Gastrocnemius medialis (tissue), 4 donors: ENCODE data around the gene AGAP1. TPM values are rescaled to one million over a fixed set of nuclear protein-coding genes. Genes with fewer than 3 reads are reported as not detected.

Experiments
- ATAC-seq, 2 donors: fragments of 150-250 bp; one replicate each; pipeline ENCODE4 v1.9.1; 2016
- DNase-seq, 2 donors: peaks; one replicate each; pipeline ENCODE4 v3.0.0-alpha.2; 2019
- H3K27ac ChIP-seq, 4 donors: fragments of 200-600 bp; sonication (generic); 1 replicate in 1 of 4; 2 replicates in 3 of 4; pipeline ENCODE4 v1.5.1; 2016 to 2018; ENCODE audit warnings: mild to moderate bottlenecking in 2 of 4, moderate library complexity in 1 of 4
- H3K27me3 ChIP-seq, 3 donors: fragments of 200-600 bp; sonication (generic) in 2 of 3; 1 replicate in 1 of 3; 2 replicates in 2 of 3; pipeline versions ENCODE4 v1.5.1 to v1.6.0; 2016 to 2019; ENCODE audit warnings: mild to moderate bottlenecking in 1 of 3, moderate library complexity in 1 of 3
- H3K36me3 ChIP-seq, 2 donors: fragments of 200-600 bp; sonication (generic) in 1 of 2; one replicate each; pipeline ENCODE4 v1.5.1; 2017 to 2018
- H3K4me1 ChIP-seq, 2 donors: fragments of 200-600 bp; sonication (generic) in 1 of 2; one replicate each; pipeline ENCODE4 v1.5.1; 2016 to 2017; ENCODE audit warnings: mild to moderate bottlenecking in 2 of 2
- H3K4me3 ChIP-seq, 4 donors: fragments of 200-600 bp; sonication (generic) in 3 of 4; 1 replicate in 1 of 4; 2 replicates in 3 of 4; pipeline ENCODE4 v1.5.1; 2016 to 2019; ENCODE audit warnings: mild to moderate bottlenecking in 2 of 4
- H3K9me3 ChIP-seq, 3 donors: fragments of 200-600 bp; sonication (generic) in 2 of 3; 1 replicate in 1 of 3; 2 replicates in 2 of 3; pipeline ENCODE4 v1.5.1; 2016 to 2019
- POLR2A ChIP-seq, 2 donors: fragments of 450-650 bp; IDR thresholded peaks; one replicate each; pipeline ENCODE4 v1.6.1; 2017; ENCODE audit warnings: antibody characterized with exemption in 2 of 2, mild to moderate bottlenecking in 2 of 2, moderate library complexity in 2 of 2
- in situ Hi-C, 4 donors: fragments of 200-750 bp; cut with MboI; loops; one replicate each; pipeline versions ENCODE4 v1.15.0 to v1.8.0; 2017; ENCODE audit warnings: low sequenced_read_pairs in 4 of 4
- intact Hi-C: fragments of 100-400 bp; cut with DNase I; formaldehyde crosslinking; loops from one replicate; pipeline ENCODE4 v1.15.1; 2023; ENCODE audit warnings: low total_unique reads
- total RNA-seq, 4 donors: library from RNA; depleted of rRNA; stranded (reverse); fragments of >200 nt; gene quantifications; one replicate each; pipeline versions ENCODE4 v1.1.0 to v1.2.3, GENCODE V29; 2016
- TF ChIP-seq, protein P1 (sequence below), 5 experiments: fragments of 450-650 bp in 3 of 5; fragments of 200-600 bp in 2 of 5; sonication (generic) in 2 of 5; IDR thresholded peaks in 4 of 5; conservative IDR thresholded peaks in 1 of 5; 1 replicate in 4 of 5; 2 replicates in 1 of 5; pipeline ENCODE4 v1.5.1; 2016 to 2019; ENCODE audit warnings: antibody characterized with exemption in 5 of 5, mild to moderate bottlenecking in 3 of 5, moderate library complexity in 3 of 5

The AGAP1 gene
- total RNA-seq, 4 donors from 2014 or later: 8.5 to 26.8 (median 14.4) TPM

DNA sequence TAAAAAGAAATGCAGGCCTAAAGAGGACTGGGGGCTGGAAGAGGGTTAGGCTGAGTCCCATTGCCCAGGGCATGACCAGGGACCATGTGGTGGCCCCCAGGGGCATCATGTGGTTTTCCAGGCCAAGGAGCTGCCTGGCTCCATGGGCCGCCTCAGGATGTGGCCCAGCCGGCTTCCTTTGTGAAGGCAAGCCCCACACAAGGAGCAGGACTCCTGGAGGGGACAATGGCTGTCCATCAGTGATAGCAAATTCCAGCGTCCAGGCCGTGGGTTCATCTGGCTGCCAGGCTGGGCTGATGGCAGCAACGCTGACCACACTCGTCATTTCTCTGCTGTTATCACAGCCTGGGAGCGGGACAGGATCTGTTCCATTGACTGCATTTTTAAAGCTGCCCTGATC lies 591.8 kb downstream of the AGAP1 start:
- Histone ChIP-seq H3K4me1 (no peaks in the 10 kb centered on the region), H3K4me3 (no peak overlapping the region), H3K36me3 (no peaks in the 10 kb centered on the region), H3K27me3 (no peaks in the 10 kb centered on the region), H3K27ac (no peak overlapping the region), H3K9me3 (no peaks in the 10 kb centered on the region)
- intact Hi-C loops (no loop called here), in situ Hi-C loops (no loop called here)
- no peak for TF ChIP-seq POLR2A (IDR thresholded peaks at IDR 0.05)
- TF ChIP-seq, protein P1, sequence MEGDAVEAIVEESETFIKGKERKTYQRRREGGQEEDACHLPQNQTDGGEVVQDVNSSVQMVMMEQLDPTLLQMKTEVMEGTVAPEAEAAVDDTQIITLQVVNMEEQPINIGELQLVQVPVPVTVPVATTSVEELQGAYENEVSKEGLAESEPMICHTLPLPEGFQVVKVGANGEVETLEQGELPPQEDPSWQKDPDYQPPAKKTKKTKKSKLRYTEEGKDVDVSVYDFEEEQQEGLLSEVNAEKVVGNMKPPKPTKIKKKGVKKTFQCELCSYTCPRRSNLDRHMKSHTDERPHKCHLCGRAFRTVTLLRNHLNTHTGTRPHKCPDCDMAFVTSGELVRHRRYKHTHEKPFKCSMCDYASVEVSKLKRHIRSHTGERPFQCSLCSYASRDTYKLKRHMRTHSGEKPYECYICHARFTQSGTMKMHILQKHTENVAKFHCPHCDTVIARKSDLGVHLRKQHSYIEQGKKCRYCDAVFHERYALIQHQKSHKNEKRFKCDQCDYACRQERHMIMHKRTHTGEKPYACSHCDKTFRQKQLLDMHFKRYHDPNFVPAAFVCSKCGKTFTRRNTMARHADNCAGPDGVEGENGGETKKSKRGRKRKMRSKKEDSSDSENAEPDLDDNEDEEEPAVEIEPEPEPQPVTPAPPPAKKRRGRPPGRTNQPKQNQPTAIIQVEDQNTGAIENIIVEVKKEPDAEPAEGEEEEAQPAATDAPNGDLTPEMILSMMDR (IDR thresholded peaks at IDR 0.05 in 4 of 5, conservative IDR thresholded peaks at IDR 0.05 in 1 of 5): no peak
- ATAC-seq (no peak), DNase-seq (no peak)

DNA sequence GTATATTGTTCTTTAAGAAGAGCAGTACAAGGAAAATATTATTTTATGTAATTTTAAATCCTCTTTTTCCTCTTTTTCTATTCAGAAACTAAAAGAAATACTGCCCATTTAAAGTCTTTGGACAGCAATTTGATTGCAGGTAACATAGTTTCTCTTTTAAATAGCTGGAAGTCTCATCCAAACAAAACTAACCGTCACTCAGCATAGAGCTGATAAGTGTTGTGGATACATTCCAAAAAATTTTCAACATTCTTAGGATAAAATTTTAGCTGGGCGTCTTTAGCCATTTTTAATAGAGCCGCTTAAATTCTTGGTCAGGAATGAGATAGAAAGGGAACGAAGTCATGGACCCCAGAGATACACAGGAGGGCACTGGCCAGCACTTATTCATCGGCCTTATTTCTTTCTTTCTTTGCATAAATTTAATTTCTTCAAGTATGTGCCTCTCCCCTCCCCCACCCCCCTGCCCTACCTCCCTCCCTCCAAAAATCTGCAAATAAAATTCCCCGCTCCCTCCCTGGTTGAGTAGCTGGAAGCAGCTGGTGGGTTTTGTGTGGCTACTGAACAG lies 592.6 kb downstream of the AGAP1 start:
- intact Hi-C loops: no loop called here
- no peak for TF ChIP-seq POLR2A (IDR thresholded peaks at IDR 0.05)
- TF ChIP-seq, protein P1 (IDR thresholded peaks at IDR 0.05 in 4 of 5, conservative IDR thresholded peaks at IDR 0.05 in 1 of 5): no peak
- DNase-seq: no peak
- in situ Hi-C loops: no loop called here
- Histone ChIP-seq H3K27ac (no peak overlapping the region), H3K4me3 (no peak overlapping the region), H3K27me3 (no peaks in the 10 kb centered on the region), H3K9me3 (no peaks in the 10 kb centered on the region), H3K36me3 (no peaks in the 10 kb centered on the region), H3K4me1 (no peaks in the 10 kb centered on the region)
- ATAC-seq: no peak

DNA sequence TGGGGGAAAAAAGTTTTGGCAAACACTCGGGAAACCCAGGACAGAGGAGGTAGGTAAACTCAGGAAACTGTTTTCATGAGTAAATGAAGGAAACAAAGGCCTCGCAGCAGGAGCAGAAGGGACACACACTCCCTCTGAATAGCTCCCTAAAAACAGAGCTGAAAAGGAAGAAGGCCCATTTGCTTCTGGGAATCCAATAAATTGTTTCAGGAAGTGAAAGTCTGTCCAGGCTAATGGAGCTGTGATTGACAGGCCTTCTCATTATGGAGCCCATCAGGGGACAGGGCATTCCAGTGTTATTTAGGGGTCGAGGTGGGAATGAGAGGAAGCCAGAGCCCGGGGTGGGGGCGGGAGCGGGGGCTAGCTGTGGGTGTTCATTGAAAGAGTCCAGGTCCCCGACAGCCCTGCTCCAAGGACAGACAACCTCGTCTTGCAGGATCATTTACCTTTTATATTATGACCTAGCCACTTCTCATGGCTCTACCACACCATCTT lies 593.2 kb downstream of the AGAP1 start:
- Histone ChIP-seq H3K4me1 (no peaks in the 10 kb centered on the region), H3K27ac (no peak overlapping the region), H3K4me3 (no peak overlapping the region), H3K27me3 (no peaks in the 10 kb centered on the region), H3K9me3 (no peaks in the 10 kb centered on the region), H3K36me3 (no peaks in the 10 kb centered on the region)
- DNase-seq (no peak), ATAC-seq (no peak)
- no peak for TF ChIP-seq POLR2A (IDR thresholded peaks at IDR 0.05)
- TF ChIP-seq, protein P1 (IDR thresholded peaks at IDR 0.05 in 4 of 5, conservative IDR thresholded peaks at IDR 0.05 in 1 of 5): no peak
- intact Hi-C loops (no loop called here), in situ Hi-C loops (no loop called here)

DNA sequence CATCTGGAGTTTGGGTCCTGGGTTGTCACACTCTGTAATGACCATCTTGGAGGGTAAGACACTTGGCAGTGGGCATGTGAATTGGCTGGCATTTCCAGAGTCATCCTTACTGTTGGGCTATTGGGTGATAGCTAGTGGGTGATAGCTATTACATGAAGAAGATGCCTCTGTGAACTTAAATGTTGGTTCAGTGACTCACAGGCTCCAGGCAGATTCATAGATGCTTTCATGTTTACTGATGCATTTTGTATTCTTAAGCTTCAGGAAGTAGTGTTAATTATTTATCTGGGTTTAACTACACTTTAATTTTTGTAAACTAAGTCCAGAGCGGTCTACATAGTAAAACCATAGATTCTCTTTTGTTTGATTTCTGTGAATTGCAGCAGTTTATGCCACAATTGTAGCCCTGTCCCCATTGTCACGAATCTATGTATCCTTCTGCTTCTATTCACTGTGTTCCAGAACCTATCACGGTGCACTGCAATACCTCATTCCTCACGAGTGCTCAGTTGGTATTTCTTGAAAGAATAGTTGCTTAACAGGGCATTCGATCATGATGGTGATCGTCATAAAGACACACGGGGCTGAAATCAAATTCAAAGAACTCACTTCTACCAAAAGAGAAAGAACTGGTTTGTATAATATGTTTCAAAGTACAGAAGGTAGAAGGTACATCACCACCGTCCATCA lies 594.7 kb downstream of the AGAP1 start:
- Histone ChIP-seq H3K4me3 (no peak overlapping the region), H3K36me3 (no peaks in the 10 kb centered on the region), H3K9me3 (no peaks in the 10 kb centered on the region), H3K27ac (no peak overlapping the region), H3K27me3 (no peaks in the 10 kb centered on the region), H3K4me1 (no peaks in the 10 kb centered on the region)
- DNase-seq: no peak
- no peak for TF ChIP-seq POLR2A (IDR thresholded peaks at IDR 0.05)
- TF ChIP-seq, protein P1 (IDR thresholded peaks at IDR 0.05 in 4 of 5, conservative IDR thresholded peaks at IDR 0.05 in 1 of 5): no peak
- in situ Hi-C loops (no loop called here), intact Hi-C loops (no loop called here)
- ATAC-seq: no peak
